CMK (cell line): ENCODE measurements around the gene LYPD6B.

Experiments used
- DNase-seq: peaks from one replicate; pipeline ENCODE4 v3.0.0-alpha.2; 2010; ENCODE audit warnings: low read depth

Gene LYPD6B

GRCh38 chr2:149076863-149077412, 38.4 kb downstream of the LYPD6B start:
- no peak for DNase-seq

DNA sequence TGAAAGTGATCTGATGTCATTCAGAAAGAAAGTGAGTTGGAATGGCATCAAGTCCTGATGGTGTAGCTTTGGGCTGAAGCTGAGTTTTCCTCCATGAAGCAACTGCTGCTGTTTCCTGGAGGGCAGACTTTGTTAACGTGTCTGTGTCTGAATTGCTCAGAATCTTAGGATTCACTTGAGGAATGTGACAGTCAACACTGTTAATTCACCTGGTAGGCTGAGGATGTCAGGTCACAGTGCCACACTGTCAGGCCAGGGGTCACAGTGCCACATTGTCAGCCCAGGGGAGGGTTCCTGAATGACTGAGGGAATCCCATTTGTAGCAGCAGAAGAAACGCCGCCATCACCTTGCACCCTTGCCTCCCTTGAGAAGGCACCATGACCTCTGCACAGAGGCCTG, 39.4 kb downstream of the LYPD6B start:
- no peak for DNase-seq

DNA sequence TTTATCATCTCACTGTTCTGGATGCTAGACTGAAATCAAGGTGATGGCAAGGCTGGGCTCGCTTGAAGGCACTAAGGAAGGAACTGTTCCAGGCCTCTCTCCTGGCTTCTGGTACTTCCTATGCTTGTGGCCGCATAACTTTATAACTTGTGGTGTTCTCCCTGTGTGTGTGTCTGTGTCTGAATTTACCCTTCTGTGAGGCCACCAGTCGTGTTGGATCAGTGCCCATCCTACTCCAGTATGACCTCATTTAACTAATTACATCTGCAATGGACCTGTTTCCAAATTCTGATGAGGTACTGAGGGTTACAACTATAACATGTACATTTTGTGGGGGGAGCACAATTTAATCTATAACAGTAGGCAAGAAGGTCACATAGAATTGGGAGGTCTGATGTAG, 41.6 kb downstream of the LYPD6B start:
- no peak for DNase-seq

DNA sequence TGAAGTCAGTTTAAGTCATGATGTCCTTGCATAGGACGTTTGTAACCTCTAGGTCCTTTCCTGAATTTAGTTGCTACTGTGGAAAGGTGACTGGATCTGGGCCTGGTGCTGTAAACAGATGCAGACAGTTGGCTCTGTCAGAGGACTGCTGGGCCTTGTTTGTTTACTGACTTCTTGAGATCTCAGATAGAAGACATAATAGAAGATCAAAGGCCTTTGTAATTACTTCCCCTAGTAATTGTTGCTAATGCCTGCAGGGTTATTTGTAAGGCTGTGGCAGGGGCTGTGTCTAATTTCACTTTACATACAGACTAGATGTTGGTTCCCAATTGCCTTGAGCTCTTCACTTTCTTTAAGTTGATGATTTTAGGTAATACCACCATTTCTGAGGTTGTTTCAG, 42.5 kb downstream of the LYPD6B start:
- no peak for DNase-seq

DNA sequence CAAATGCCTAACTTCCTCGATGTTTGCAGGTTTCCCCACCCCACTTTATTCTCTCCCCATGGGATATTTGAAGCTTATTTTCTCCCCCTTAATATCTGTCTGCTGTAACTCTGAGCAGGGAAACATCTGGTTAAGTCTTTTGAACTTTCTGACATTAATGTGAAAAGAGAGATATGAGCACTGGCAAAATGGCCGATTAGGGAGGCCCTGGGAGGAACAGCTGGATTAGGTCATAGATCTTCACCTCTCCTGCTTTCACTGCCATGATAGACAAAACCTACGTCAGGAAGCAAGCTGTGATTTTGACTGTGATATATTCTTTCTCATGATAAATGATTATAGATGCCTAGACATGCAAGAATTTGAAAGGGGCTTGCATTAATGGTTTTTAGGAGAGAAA, 43.6 kb downstream of the LYPD6B start:
- DNase-seq: no peak

DNA sequence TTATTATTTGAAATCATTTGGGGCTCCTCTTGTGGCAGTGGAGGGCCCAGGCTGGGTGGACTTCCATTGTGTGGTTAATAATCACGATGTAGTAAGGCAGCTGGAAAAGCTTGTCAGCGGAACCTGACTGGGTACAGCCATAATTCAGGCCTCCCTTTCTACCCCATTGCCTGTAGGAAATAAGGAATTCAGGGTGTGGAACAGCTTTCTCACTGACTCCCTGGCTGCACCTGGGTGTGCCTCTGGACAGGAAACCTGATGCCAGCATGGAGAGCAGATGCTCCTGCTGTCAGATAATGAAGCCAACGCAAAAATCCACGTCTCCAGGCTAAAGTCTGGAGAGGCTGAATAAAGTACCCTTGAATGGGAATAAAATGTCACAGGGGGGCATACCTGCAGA, 44.2 kb downstream of the LYPD6B start:
- no peak for DNase-seq

GRCh38 chr2:149084924-149085795, 46.7 kb downstream of the LYPD6B start:
- no peak for DNase-seq

DNA sequence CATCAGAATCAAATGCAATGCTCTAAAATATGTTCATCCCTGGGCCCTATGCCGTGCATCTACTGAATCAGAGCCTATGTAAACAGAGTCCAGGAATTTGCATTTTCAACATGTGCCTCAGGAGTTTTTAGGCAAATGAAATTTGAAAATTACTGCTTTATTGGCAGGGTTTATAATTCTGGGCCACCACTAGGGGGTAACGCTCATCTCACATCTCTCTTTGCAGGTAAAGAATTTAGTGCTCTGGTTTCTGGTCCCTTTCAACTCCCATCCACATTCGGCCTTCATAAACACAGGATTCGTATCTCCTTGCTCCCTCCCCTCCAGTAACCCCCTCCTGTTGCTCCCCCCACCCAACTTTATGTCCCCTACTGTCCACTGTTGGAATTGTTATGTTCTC, 49.3 kb downstream of the LYPD6B start:
- DNase-seq: no peak

GRCh38 chr2:149089068-149089467, 50.6 kb downstream of the LYPD6B start:
- no peak for DNase-seq

- DNase-seq: no peak
Observed at GRCh38 chr2:149090706-149091105, 52.2 kb downstream of the LYPD6B start.

DNA sequence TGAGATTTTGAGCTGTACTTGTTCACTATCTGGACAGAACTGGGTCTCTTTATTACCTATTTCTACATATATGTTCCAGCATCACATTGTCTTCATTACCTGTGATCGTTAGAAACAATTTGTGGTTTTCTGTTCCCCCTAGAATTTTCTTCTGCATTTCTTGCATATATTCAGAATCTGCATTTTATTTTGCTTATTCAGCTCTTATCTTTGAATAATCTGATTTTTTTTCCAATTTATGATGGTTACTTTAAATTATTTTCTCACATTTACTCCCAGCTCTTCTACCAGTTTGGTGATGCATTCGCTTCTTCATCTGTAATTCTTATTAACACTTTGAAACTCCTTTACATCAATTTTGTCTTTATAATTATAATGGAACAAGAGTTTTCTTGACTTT, 55.1 kb downstream of the LYPD6B start:
- no peak for DNase-seq

DNA sequence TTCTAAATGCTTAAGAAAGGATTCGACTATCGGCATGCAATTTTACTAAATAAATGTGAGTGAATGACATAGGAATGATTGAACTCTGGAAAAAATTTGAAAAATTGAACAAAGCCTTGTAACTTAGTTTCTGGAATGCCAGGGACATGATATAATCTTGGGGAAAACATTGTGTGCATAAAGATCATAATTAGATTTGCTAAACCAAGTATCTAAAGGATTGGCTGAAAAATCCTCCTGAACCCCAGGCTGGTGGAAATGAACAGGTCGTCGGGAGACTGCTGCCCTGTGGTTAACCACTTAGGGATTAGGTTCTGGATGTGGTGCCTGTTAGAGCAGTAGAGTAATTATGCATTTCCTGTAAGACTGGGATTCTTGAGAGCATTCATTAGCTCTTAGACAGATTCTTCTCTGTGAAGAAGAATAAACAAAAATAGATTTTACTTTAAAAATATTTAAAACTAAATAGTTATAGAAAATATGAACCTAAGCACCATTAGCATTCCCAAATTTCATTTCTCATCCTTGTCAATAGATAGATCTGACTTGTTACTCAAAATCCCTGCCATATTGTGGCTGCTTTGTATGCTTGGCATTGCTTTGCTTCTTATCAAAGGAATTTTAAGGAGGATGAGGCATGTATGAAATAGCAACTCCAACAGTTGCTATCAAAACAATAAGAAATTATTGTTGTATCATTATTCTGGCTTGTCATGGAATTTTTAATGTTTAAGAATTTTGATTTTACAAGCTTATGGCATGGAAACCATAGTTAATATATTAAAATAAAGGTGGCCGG, 55.9 kb downstream of the LYPD6B start:
- DNase-seq: no peak

GRCh38 chr2:149098701-149099100, 60.2 kb downstream of the LYPD6B start:
- DNase-seq: no peak

- DNase-seq: no peak
Observed at GRCh38 chr2:149099298-149099697, 60.8 kb downstream of the LYPD6B start.

DNA sequence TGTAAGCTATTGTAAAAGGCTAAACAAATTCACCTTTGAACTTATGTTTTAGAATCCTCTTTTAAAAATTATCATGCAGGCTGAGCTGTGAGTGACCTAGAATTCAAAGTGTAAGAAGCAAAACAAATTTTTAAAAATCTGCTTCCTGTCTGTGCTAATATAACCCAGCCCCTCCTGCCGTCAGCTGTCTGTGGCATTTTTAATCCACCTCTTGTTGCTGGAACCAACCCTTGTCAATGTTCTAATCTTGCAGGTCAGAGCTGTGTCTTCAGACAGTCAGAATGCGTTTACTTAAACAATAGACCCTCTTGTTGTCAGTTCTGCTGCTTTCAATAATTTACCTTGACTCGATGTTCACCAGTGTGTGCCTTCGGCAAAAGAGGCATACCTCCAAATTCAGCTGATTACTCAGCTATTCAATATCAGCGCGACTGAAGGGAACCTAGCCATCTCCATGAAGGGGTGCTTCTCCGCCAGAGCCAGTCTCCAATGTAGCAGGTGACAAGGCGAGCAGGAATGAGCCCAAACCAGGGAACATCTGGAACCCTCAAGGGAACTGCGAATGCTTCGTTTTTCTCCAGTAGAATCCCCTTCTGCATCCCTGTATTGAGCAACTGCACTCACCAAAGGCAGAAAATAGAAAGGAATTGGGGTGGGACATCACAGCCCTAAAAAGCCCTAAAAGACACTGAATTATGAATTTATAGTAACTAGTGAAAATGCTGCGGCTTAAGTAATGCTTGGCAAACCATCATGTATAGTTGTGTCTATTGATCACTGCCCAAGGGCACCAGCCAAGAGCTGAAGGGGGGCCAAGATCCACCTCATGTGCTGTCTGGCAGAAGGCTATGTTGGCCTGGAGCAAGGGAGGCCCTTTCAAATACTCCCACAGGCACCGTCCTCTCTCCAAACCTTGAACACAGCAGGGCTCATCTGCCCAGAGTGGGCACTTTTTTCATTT, 62.5 kb downstream of the LYPD6B start:
- DNase-seq: no peak

GRCh38 chr2:149101818-149102217, 63.3 kb downstream of the LYPD6B start:
- DNase-seq: no peak

GRCh38 chr2:149103081-149103620, 64.7 kb downstream of the LYPD6B start:
- no peak for DNase-seq

DNA sequence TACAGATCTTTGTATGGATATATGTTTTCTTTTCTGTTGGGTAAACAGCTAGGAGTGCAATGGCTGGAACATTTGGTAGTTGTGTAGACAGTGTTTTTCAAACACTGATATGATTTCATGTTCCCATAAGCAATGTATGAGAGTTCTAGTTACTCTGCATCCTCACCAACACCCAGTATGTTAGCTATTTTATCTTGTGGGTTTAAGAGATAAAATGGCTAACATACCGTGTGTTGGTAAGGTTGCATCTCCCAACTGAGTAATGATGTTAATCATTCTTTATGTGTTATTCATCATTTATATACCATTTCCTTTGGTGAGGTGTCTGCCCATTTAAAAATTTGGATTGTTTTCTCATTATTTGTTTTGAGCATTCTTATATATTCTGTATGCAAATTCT, 65.7 kb downstream of the LYPD6B start:
- no peak for DNase-seq

- DNase-seq: no peak
Observed at GRCh38 chr2:149112068-149112467, 73.6 kb downstream of the LYPD6B start.

GRCh38 chr2:149112713-149113112, 74.2 kb downstream of the LYPD6B start:
- DNase-seq: no peak

DNA sequence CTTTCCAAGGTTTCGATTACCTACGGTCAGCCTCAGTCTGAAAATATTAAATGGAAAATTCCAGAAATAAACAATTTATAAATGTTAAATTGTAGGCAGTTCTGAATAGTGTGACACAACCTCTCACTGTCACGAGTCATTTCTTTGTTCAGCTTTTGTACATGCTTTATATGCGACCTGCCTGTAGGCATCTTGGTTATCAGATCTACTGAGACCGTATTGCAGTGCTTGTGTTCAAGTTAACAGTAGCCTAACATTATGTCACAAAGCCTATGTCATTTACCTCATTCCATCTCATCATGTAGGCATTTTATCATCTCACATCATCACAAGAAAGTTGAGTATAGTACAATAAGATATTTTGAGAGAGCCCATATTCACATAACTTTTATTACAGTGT, 77.3 kb downstream of the LYPD6B start:
- DNase-seq: no peak

DNA sequence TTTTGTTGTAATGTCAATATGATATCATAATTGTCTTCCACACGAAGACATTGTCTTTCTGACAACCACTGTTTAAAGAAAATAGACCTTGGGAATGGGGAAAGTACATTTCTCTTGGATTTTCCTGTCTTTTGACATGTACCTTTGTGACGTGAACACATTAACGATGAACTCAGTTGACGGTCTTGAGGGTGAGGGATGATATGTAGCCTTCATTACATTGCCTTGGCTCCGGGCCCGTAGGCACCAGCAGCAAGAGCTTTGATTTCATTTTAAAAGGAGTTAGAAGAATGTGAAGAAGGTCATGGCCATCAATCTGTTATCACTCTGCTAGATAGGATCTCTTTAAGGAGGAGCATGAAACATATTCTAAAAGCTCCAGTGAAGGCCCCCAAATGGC, 80.9 kb downstream of the LYPD6B start:
- DNase-seq: no peak
